ENCODE results near the gene SNPH. TPM values are rescaled to one million over a fixed set of nuclear protein-coding genes. Genes with fewer than 3 reads are reported as not detected.

SNPH gene
- total and polyA plus RNA-seq, 2 of the 4 experiments (the other 2 are of a cell fraction) = 3.1 to 4.5 TPM

DNA sequence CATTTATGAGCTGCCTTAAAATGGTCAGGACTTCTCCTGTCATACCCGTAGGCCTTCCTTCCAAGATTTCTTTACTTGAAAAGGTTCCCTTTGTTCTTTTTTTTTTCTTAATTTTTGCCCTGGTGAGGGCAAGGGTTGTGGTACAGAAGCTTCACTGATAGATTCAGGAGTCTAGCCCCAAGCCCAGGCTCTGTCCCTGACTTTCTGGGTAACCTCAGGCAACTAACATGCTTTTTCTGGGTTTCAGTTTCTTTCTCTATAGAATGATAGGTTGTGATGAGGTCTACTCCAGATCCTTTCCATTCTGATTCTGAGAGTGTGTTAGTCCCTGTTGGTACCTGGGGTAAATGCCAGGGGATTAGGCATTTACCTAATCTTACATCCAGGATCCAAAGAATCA, 21.2 kb downstream of the SNPH start:
- H2BK120ac ChIP-seq (ENCODE audit: low read depth, low read length) = no peak overlapping the region
- peaks cover 0 to 10% of the 10 kb centered on the region in 2 experiments; a peak in 2 of 4 replicates for H3K79me1 ChIP-seq (ENCODE audit: low read depth in 1 of 2, low read length in 2 of 2)
- dilution Hi-C loops (cut with HindIII; ENCODE audit: low sequenced_read_pairs, unreplicated experiment) (no loop called here), intact Hi-C loops (cut with micrococcal nuclease) (no loop called here), in situ Hi-C loops (cut with MboI; ENCODE audit: low sequenced_read_pairs) (no loop called here)
- no peak overlapping the region for H4K91ac ChIP-seq (ENCODE audit: insufficient read depth, low read depth, low read length)
- no peak overlapping the region for H3K9ac ChIP-seq (ENCODE audit: low read depth, low read length)
- no peak overlapping the region for H2BK20ac ChIP-seq (ENCODE audit: low read depth, low read length)
- no peak overlapping the region for H3K27ac ChIP-seq (ENCODE audit: insufficient read depth, low read length)
- no peak overlapping the region for H2BK5ac ChIP-seq (ENCODE audit: low read depth, low read length, poor library complexity, severe bottlenecking)
- no peaks in the 10 kb centered on the region for H3K9me3 ChIP-seq (ENCODE audit: control insufficient read depth, insufficient read depth, low read length)
- no peak overlapping the region for H3K56ac ChIP-seq (ENCODE audit: extremely low read depth, insufficient read depth, low read length)
- peaks cover 20% of the 10 kb centered on the region for H4K20me1 ChIP-seq (ENCODE audit: insufficient read depth, low read length)
- H3K4ac ChIP-seq (ENCODE audit: low read depth, low read length) = no peak overlapping the region
- TF ChIP-seq CHD1 (IDR thresholded peaks at IDR 0.05; ENCODE audit: low read depth, low read length) (no peak), MAZ (IDR thresholded peaks at IDR 0.05; ENCODE audit: borderline replicate concordance, low read depth, low read length) (no peak), FOS (IDR thresholded peaks at IDR 0.05; ENCODE audit: low read depth, low read length) (no peak), BHLHE40 (IDR thresholded peaks at IDR 0.05; ENCODE audit: low read depth, low read length) (no peak), RCOR1 (IDR thresholded peaks at IDR 0.05; ENCODE audit: insufficient replicate concordance, low read length) (no peak), NFE2L2 (IDR thresholded peaks at IDR 0.05; ENCODE audit: low read depth, low read length) (no peak), SMC3 (IDR thresholded peaks at IDR 0.05; ENCODE audit: low read depth, low read length) (no peak), CEBPB (IDR thresholded peaks at IDR 0.05; ENCODE audit: low read depth, low read length) (no peak), MXI1 (IDR thresholded peaks at IDR 0.05; ENCODE audit: borderline replicate concordance, low read depth, low read length) (no peak), RAD21 (IDR thresholded peaks at IDR 0.05; ENCODE audit: low read length) (no peak), RFX5 (IDR thresholded peaks at IDR 0.05; ENCODE audit: low read depth, low read length) (no peak), MAFK (IDR thresholded peaks at IDR 0.05; ENCODE audit: low read depth, low read length) (no peak), POLR2A (IDR thresholded peaks at IDR 0.05; ENCODE audit: low read depth, low read length) (no peak)
- TF ChIP-seq, protein P1, sequence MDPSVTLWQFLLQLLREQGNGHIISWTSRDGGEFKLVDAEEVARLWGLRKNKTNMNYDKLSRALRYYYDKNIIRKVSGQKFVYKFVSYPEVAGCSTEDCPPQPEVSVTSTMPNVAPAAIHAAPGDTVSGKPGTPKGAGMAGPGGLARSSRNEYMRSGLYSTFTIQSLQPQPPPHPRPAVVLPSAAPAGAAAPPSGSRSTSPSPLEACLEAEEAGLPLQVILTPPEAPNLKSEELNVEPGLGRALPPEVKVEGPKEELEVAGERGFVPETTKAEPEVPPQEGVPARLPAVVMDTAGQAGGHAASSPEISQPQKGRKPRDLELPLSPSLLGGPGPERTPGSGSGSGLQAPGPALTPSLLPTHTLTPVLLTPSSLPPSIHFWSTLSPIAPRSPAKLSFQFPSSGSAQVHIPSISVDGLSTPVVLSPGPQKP (IDR thresholded peaks at IDR 0.05; ENCODE audit: borderline replicate concordance, low read depth, low read length) = no peak
- TF ChIP-seq, protein P2, sequence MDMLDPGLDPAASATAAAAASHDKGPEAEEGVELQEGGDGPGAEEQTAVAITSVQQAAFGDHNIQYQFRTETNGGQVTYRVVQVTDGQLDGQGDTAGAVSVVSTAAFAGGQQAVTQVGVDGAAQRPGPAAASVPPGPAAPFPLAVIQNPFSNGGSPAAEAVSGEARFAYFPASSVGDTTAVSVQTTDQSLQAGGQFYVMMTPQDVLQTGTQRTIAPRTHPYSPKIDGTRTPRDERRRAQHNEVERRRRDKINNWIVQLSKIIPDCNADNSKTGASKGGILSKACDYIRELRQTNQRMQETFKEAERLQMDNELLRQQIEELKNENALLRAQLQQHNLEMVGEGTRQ (IDR thresholded peaks at IDR 0.05; ENCODE audit: low read depth, low read length) = no peak
- no peak overlapping the region for H2BK15ac ChIP-seq (ENCODE audit: low read depth, low read length)
- no peak overlapping the region for H2AK5ac ChIP-seq (ENCODE audit: low read depth, low read length)
- H3K18ac ChIP-seq (ENCODE audit: low read depth, low read length) = no peak overlapping the region
- no peak overlapping the region for H3K14ac ChIP-seq (replicated peaks; ENCODE audit: low read depth, low read length)
- H4K8ac ChIP-seq (ENCODE audit: low read depth in 2 of 2, low read length in 2 of 2) = no peak overlapping the region
- no peak overlapping the region for H3K23ac ChIP-seq (ENCODE audit: low read depth, low read length)
- peaks cover 2% of the 10 kb centered on the region; the same call in 1 of the 2 replicates for H3K4me1 ChIP-seq (ENCODE audit: control insufficient read depth, insufficient read depth, low read length)
- no peak overlapping the region for H3K4me3 ChIP-seq (ENCODE audit: insufficient read depth, low read depth, low read length)
- POLR2A ChIA-PET (ENCODE audit: unreplicated experiment) = no interaction called here
- BruUV-seq (replicated peaks) = no TSS peak
- no CpG with 5 or more reads among the region's 1 CpG for WGBS, 2 experiments (ENCODE audit: extremely low coverage in 2 of 2, insufficient read length in 1 of 2)
- ATAC-seq (ENCODE audit: low read depth) (no peak), DNase-seq (no peak)
- CTCF ChIA-PET = no interaction called here
- no peak overlapping the region for H3K4me2 ChIP-seq (ENCODE audit: low read depth, low read length)
- H2AK9ac ChIP-seq (replicated peaks; ENCODE audit: low read depth, low read length, poor library complexity) = no peak overlapping the region
- H3K36me3 ChIP-seq (ENCODE audit: control insufficient read depth, insufficient read depth, low read length) = no peaks in the 10 kb centered on the region
- peaks cover 13% of the 10 kb centered on the region for H3K9me1 ChIP-seq (ENCODE audit: insufficient read depth, low read length)
- H3K27me3 ChIP-seq (ENCODE audit: control insufficient read depth, insufficient read depth, low read length) = no peaks in the 10 kb centered on the region
- H2AFZ ChIP-seq (replicated peaks; ENCODE audit: low read length, poor library complexity) = no peak overlapping the region
- no peak overlapping the region for H4K5ac ChIP-seq (ENCODE audit: low read depth, low read length)

All from IMR-90 (cell line).